Measurements from ENCODE around the gene STXBP4.

The STXBP4 gene

GRCh38 chr17:54941285-54941684, 27.3 kb upstream of the STXBP4 start:
- H3K36me3 ChIP-seq (ENCODE audit: low read length) = no peaks in the 10 kb centered on the region
- no peaks in the 10 kb centered on the region for H3K9me2 ChIP-seq (replicated peaks; ENCODE audit: insufficient read depth, low read length)
- H2AFZ ChIP-seq (ENCODE audit: low read depth, low read length, severe bottlenecking) = no peak overlapping the region
- H3K9me3 ChIP-seq (ENCODE audit: insufficient read depth, low read length) = no peaks in the 10 kb centered on the region
- H3K9ac ChIP-seq (ENCODE audit: low read length) = no peak overlapping the region
- TF ChIP-seq CTCF (IDR thresholded peaks at IDR 0.05; ENCODE audit: insufficient read depth, low read length, poor library complexity, severe bottlenecking) (no peak), EZH2phosphoT487 (conservative IDR thresholded peaks at IDR 0.05; ENCODE audit: low read length) (no peak)
- no peaks in the 10 kb centered on the region for H3K79me2 ChIP-seq (ENCODE audit: insufficient read depth, low read length)
- no peak overlapping the region for H3K27ac ChIP-seq (ENCODE audit: low read depth, low read length)
- H3K4me2 ChIP-seq (ENCODE audit: low read depth, low read length, poor library complexity, severe bottlenecking) = no peak overlapping the region
- no peaks in the 10 kb centered on the region for H3K27me3 ChIP-seq (ENCODE audit: low read length)
- H3K4me3 ChIP-seq (ENCODE audit: insufficient read depth, low read length, poor library complexity, severe bottlenecking) = no peak overlapping the region
- no peaks in the 10 kb centered on the region for H4K20me1 ChIP-seq (ENCODE audit: low read depth, low read length)
- no peaks in the 10 kb centered on the region for H3F3A ChIP-seq (ENCODE audit: insufficient read depth)

- H3K9me2 ChIP-seq (replicated peaks; ENCODE audit: insufficient read depth, low read length) = no peaks in the 10 kb centered on the region
- no peaks in the 10 kb centered on the region for H3K36me3 ChIP-seq (ENCODE audit: low read length)
- H3K9ac ChIP-seq (ENCODE audit: low read length) = no peak overlapping the region
- H3K9me3 ChIP-seq (ENCODE audit: insufficient read depth, low read length) = no peaks in the 10 kb centered on the region
- H3K4me3 ChIP-seq (ENCODE audit: insufficient read depth, low read length, poor library complexity, severe bottlenecking) = no peak overlapping the region
- H4K20me1 ChIP-seq (ENCODE audit: low read depth, low read length) = no peaks in the 10 kb centered on the region
- no peaks in the 10 kb centered on the region for H3K27me3 ChIP-seq (ENCODE audit: low read length)
- H3K27ac ChIP-seq (ENCODE audit: low read depth, low read length) = no peak overlapping the region
- no peaks in the 10 kb centered on the region for H3K79me2 ChIP-seq (ENCODE audit: insufficient read depth, low read length)
- no peak for TF ChIP-seq EZH2phosphoT487 (conservative IDR thresholded peaks at IDR 0.05; ENCODE audit: low read length)
- TF ChIP-seq CTCF (IDR thresholded peaks at IDR 0.05; ENCODE audit: insufficient read depth, low read length, poor library complexity, severe bottlenecking) = no peak
- H3F3A ChIP-seq (ENCODE audit: insufficient read depth) = no peaks in the 10 kb centered on the region
- H3K4me2 ChIP-seq (ENCODE audit: low read depth, low read length, poor library complexity, severe bottlenecking) = no peak overlapping the region
- no peak overlapping the region for H2AFZ ChIP-seq (ENCODE audit: low read depth, low read length, severe bottlenecking)
These were observed 23.8 kb upstream of the STXBP4 start for GRCh38 chr17:54944796-54945195.

- Histone ChIP-seq H3K79me2 (ENCODE audit: insufficient read depth, low read length) (no peaks in the 10 kb centered on the region), H3K36me3 (ENCODE audit: low read length) (no peaks in the 10 kb centered on the region), H4K20me1 (ENCODE audit: low read depth, low read length) (no peaks in the 10 kb centered on the region), H2AFZ (ENCODE audit: low read depth, low read length, severe bottlenecking) (no peak overlapping the region), H3K9ac (ENCODE audit: low read length) (no peak overlapping the region), H3K27ac (ENCODE audit: low read depth, low read length) (no peak overlapping the region), H3K9me2 (replicated peaks; ENCODE audit: insufficient read depth, low read length) (no peaks in the 10 kb centered on the region), H3K4me2 (ENCODE audit: low read depth, low read length, poor library complexity, severe bottlenecking) (no peak overlapping the region), H3K27me3 (ENCODE audit: low read length) (no peaks in the 10 kb centered on the region), H3K9me3 (ENCODE audit: insufficient read depth, low read length) (no peaks in the 10 kb centered on the region), H3K4me3 (ENCODE audit: insufficient read depth, low read length, poor library complexity, severe bottlenecking) (no peak overlapping the region), H3F3A (ENCODE audit: insufficient read depth) (no peaks in the 10 kb centered on the region)
- TF ChIP-seq CTCF (IDR thresholded peaks at IDR 0.05; ENCODE audit: insufficient read depth, low read length, poor library complexity, severe bottlenecking) = no peak
- no peak for TF ChIP-seq EZH2phosphoT487 (conservative IDR thresholded peaks at IDR 0.05; ENCODE audit: low read length)
These were observed 23.3 kb upstream of the STXBP4 start for GRCh38 chr17:54945231-54945630.
